GM19455 (cell line): ENCODE data around the gene ST3GAL4.
"Not testable (repeated sequence)": the region's sequence is repeated elsewhere in the genome, so short reads cannot be mapped to it uniquely, and the experiment has no call there.

Experiments
- ATAC-seq: cut with Tn5 transposase; IDR thresholded peaks from one replicate; pipeline ENCODE4 v1.9.1; 2021; ENCODE audit not compliant: unreplicated experiment

ST3GAL4 gene

DNA sequence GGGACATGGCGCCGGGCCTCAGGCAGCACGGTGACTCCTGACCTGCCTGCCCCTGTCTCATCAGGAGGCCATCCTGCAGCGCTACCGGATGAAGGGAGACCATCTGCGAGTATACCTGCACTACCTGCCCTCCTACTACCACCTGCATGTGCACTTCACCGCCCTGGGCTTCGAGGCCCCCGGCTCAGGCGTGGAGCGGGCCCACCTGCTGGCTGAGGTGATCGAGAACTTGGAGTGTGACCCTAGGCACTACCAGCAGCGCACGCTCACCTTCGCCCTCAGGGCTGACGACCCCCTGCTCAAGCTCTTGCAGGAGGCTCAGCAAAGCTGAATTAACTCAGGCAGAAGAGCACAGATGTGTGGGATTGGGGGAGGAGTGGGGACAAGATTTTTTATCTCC lies 10.2 kb upstream of the ST3GAL4 start:
- no peak for ATAC-seq

DNA sequence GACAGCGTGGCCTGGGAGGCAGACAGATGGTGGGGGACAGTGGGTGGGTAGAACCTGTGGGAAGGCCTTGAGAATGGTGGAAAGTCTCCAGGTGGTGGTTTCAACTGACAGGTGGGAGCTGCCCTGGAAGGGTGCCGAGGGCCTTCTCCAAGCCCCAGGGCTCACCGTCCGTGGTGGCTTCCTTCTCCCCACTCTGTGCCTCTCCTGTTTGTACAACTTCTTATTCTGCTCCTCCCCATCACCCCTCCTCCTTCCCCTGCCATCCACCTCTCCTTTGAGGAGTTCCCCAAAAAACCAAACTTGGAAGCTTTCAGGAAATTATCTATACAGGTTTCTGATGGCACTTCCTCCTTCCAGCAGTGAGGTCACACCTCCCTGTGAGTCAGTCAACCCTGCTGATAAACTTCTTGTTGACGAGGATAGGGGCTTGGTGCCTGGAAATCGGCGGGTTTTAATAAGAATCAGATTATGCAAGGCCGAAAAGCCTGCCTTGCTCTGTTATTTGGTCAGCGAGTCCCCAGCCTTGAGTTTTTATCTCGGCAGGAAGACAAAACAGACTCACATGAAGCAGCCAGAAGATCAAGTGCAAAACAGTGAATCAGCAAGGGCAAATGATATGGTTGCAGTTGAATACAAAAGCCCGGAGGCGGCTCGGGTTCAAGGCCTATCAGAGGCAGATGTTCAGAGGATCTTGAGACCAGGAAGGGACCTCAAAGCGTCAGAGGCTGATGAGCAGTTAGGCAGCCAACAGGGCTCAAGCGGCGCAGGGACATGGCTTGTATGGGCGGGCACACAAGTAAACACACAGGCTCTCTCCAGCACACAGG lies 9.5 kb upstream of the ST3GAL4 start:
- no peak for ATAC-seq

DNA sequence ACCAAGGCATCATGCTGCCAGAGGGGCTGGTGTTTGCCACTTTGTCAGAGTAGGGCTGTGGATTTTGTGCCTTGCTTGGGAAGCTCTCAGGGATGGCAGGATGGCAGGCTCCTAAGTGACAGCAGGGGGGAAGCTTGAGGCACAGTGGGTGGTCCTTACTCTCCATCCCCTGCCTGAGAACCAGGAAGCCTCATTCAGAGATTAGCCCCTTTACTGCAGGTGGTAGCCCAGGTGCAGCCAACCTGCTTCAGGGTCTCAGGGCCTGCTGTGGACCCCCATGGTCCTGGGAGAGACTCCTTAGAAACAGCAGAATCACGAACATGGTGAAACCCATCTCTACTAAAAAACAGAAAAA lies 8.9 kb upstream of the ST3GAL4 start:
- no peak for ATAC-seq

DNA sequence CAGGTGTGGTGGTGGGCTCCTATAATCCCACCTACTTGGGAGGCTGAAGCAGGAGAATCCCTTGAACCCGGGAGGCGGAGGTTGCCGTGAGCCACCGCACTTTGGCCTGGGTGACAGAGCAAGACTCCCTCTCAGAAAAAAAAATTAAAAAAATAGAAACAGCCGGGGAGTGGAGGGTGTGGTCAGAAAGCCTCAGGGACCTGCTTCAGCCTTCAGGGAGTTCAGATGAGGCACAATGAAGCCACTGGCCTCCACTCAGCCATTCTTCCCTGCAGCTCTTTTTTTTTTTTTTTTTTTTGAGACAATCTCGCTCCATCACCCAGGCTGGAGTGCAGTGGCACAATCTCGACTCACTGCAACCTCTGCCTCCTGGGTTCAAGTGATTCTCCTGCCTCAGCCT lies 8.5 kb upstream of the ST3GAL4 start:
- not testable (repeated sequence) for ATAC-seq

DNA sequence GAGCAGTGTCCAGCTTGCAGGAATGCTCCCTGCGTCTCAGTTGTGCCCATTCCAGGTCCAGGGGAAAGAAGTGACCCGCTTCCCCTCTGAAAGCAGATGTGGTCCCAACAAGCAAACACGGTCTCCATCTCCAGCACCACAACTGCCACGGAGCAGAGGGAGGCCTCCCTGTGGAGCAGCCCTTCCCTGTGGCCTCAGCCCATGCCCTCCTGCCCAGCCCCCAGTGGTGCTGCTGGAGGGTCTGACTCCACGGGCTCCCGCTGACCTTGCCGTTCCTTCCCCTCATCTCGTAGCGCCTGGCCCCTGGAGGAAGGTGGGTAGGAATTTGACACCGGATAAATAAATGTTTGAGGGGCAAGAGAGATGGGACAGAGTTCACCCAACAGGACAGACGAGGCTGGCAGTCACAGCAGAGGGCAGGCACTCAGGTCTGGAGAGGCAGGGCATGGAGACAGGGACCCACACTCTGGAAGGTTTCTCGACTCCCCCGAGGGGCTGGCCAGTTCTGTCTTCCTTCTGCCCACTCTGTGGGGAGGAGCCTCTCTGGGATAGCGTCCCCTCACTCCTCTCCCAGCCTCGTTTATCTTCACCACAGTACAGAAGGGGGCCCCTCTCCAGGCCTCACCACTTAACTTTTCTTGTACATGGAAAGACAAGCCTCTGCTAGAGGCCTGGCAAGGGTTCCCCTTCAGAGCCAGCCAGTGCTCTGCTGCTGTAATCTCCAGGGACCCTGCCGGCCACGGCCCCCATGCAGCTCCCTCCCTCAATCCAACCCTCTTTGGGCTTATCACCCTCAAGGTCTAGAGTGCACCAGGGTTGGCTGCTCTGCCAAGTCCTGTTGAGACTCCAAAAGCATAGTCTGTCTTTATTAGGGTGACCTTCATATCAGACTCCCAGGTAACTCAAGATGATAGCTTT lies 7.5 kb upstream of the ST3GAL4 start:
- ATAC-seq = no peak

DNA sequence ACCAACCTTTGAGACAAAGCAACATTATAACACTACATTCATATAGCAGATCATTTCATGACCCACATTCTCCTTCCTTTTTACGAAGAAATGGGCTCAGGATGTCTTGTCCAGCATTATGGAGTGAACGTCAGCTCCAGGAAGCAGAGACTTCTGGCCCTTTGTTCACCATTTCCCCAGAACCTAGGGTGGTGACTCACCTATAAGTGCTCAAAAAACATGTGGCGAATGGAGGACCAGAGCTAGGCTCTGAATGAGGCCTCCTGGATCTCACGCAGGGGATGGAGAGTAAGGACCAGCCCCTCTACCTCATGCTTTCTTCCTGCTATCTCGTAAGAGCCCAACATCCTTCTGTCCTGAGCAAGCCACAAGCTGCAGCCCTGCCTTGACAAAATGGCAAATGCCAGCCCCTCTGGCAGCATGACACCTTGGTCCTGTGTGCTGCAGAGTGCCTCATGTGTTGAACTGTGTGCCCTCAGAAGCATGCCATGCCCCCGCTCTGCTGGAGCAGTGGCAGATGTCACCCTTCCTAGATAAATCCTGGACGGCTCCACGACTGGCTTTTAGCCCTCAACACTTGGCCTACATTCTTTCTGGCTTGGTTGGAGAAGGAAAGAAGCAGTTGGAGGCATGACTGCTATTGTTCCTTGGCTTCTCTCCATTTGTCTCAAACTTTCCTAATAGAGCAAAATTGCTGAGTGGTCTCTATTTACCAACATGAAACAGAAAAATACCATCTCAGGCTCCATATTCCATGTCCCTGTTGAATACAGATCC lies 6.5 kb upstream of the ST3GAL4 start:
- no peak for ATAC-seq

DNA sequence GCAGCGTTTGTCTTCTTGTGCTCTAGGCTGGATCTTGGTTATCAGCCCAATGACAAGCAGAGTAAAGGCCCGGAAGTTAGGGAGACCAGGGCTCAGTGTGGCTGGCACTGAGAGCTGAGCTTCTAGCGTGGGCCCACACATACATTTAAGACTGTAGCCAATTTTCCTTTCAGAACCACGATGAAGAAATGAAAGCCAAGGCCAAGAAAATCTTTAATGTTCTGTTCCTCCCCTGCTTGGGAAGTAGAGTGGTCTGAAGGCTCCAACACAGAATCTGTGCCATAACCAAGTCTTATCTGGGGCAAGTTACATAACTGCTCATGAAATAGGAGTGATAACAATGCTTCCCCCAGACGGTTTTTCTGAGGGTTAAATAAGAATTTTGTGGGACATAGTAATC lies 4.7 kb upstream of the ST3GAL4 start:
- ATAC-seq = no peak

DNA sequence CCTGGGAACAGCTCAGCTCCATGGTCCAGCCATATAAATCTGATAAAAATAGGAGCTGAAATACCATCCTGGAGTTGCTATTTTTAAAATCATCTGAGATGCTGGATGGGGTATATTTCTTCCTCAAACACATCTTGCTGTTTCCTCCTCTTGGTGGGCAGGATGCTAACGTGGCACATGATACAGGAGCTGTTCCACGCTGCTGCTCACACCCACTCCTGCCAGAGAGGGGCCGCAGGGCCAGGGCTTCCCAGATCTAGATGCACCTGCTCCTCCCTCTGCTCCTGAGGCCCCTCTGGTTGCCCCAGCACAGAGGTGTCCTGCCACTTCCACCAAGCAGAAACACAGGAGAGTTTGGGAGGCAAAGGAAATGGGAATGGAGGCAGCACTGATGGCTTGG lies 3.3 kb upstream of the ST3GAL4 start:
- ATAC-seq = no peak

DNA sequence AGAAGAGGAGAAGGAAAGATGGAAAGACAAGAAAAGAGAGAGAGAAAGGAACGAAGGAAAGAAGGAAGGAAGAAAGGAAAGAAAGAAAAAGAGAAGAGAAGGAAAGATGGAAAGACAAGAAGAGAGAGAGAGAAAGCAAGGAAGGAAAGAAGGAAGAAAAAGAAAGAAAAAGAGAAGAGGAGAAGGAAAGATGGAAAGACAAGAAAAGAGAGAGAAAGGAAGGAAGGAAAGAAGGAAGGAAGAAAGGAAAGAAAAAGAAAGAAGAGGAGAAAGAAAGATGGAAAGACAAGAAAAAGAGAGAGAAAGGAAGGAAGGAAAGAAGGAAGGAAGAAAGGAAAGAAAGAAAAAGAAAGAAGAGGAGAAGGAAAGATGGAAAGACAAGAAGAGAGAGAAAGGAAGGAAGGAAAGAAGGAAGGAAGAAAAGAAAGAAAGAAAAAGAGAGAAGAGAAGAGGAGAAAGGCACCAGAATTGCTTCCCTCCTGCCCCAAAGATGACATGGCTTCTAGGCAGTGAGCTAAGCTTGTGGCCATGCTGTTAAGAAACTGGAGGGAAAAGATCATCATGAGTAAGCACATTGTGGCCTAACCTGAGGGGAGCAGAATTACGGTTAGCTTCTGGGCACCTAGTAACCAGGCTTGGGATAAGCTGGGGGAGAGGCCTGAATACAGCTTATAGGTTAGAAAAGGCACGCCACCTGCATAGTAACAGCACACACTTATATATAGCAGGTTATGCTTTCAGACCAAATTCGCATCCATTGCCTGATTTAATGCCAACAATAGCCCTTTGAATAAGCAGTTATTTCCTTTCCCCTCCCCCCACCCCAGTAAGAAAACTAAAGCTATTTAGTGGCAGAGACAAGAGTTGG lies 2.3 kb upstream of the ST3GAL4 start:
- ATAC-seq = no peak

DNA sequence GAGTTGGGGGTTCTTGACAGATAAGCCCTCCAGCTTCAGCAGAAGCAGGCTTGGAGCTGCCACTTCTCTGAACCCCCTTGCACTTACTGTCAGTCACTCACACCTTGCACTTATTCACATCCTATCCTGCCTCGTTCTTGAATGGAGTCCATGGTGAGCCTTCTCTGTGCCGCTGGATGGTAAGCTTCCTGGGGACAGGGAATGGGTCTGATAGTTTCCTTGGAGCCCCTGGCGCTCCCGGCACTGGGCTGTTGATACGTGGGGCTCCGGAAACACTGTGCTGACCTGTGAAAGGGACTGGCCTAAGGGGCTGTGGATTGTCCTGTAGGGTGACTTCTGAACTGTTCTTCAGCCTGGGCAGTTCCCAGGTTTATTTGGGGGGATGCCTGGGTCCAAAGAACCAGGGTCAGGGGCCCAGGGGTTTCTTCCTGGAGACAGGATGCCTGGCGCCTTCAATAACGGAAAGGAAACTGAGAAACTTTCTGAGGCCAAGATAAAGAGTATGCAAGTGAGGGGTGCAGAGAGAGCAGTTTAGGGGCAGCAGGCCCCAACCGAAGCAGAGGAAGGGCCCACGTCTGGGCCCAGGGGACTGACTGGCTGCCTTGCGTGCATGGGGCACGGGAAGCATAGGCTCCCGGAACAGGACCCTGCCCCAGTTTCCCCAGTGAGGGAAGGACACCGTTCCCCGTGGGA lies 709 bp upstream of the ST3GAL4 start:
- ATAC-seq = peak; percentile 41

DNA sequence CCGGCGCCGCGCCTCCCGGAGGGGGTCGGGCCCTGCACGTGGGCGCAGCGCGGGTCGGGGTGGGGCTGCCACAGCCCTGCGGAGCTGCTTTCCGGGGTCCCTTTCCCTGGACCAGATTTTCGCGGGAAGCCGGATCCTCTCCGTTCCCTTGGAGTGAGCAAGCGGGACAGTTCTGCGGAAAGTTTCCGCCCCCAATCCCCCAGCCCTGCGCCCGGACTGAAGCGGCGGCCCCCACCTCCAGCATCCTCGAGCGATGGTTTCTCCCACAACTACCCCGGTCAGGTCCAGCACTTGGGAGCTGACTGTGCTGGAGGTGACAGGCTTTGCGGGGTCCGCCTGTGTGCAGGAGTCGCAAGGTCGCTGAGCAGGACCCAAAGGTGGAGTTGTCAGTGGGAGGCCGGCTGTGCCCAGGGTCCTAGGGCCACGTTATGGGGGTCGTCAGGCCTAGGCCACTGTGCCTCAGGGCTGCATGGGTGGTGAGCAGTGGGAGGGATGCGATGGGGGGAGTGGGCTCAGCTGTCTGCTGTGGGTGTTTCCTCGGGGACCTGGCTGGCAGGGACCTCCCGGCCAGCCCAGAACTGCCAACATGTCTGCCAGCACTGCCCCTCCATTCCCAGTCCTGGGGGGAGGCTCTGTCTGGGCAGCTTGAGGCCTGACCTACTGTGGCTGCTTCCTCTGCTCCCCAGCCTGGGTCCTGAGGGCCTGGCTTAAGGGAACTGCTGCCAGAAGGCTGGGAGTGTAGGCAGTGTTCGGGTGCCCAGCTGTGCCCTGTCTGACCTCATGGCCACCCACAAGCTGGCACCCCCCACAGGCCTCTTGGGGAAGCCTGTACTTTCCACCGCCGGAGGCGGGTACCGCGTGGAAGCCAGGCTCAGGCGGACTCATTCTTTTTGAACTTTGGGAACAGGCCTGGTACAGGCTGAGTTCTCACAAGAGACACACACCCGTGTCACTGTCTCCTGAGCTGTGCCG lies 726 bp downstream of the ST3GAL4 start:
- peak; percentile 16 for ATAC-seq

DNA sequence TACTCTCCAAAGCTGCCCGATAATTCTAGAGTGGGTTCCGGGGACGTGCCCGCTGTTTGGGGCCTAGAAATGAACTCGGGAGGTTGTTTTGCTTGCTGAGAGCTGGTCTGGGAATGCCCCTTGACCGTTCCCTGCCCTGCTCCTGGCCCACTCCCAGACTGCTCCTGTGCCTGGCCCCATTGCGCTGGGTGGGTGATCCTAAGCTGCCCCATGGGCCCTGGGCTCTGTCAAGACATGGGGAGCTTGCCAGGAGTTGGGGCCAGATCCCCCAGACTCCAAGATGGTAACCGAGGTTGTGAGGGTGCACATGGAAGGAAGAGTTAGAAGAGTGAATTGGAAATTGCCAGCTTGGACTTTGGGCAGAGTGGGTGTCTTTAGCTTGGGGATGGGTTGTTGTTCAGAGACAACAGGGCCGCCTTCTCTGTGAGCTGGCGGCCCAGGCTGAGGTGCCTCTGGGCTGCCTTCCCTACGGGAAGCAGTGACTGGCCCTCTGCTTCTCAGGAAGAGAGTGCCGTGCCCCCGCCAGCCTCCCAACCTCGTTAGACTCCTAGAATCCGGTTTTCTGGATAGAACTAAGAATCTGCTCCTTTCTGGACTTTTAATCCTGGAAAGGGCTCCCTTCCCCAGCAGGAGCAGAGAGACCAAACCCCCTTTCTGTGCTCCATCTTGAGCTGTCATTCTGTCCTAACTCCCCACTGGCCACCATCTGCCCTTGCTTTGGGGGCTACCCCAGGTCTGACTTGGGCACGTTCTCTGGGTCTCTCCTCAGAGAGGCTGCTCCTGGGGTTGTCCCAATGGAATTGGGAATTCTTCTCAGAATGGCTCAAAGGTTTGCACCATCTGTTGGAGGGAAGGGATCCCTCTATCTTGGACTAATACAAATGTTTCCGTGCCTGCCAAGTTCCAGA lies 1.8 kb downstream of the ST3GAL4 start:
- no peak for ATAC-seq

DNA sequence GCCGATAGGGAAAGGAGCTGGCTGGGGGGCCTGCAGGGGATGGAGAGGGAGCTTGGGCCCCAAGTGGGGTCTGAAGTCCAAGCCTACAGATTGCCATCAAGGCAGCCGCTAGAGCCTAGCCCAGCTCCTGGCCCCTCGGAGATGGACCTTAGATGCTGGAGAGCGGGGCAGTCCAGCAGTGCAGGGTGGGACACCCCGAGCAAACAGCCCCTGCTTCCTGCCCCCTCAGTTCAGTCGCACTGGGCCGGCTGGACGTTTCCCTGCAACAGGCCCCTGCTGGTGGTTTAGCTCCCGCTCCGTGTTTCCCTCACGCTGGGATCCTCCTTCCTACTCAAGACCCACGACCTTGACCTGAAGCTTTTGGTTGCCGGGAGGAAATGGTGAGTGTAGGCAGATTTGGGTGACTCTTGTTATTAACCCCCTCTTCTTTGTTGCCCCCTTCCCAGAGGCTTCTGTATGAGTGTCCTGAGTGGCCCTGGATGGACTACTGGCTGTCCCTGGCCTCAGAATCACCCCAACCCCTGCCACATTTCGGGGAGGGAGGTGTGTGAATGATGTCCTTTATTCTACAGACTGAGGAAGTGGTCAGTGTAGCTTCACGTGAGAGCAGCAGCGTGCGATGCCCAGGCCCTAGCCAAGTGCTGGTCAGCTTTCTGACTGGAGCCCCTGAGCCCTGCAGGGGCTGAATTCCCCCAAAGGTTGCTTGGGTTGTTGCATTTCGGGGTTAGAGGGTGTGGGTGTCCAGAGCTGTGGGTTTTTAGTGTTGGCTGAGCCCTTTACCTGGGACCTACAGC lies 2.7 kb downstream of the ST3GAL4 start:
- ATAC-seq = no peak

DNA sequence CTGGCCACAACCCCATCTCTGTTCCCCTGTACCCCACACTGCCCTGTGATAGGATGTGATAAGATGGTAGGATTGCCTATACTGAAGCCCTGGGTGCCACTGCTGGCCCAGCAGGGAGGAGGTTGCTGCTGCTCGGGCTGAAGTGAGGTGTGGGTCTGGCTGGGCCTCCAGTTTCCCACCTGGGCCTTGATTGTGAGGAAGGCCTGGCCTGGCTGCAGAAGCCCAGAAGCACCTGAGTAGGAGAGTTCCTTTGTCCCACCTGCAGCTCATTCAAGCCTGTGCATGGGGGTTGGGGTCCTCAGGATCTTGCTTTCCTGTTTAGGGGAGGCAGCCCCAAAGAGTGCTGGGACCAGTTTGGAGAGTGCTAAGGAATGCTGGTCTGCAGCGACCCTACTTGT lies 3.3 kb downstream of the ST3GAL4 start:
- ATAC-seq = no peak

DNA sequence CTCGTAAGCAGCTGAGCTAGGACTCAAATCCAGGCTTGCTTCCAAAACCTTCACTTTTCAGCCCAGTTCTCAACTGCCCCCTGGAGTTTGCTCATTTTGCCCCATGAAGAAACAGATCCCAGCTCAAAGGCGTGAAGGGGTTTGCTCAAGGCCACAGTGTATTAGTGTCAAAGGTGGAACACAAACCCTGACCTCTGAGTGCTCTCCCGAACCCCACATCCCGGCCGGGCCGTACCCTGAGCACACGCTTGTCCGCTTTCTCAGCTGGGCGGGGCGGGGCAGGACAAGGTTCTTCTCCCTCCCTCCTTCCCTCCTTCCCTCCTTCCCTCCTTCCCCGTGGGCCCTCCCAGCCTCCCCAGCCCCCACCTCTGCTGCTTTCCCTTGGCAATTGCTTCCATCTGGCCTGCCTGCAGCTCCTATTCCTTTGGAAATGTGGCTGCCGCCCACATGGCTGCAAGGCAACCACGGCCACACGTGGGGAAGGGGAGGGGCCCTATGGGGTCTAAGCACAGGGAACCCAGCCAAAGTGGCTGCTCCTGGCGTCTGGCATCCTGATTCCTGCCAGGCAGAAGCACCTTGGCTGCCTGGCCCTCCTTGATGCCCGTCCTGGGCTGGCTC lies 4.1 kb downstream of the ST3GAL4 start:
- no peak for ATAC-seq

DNA sequence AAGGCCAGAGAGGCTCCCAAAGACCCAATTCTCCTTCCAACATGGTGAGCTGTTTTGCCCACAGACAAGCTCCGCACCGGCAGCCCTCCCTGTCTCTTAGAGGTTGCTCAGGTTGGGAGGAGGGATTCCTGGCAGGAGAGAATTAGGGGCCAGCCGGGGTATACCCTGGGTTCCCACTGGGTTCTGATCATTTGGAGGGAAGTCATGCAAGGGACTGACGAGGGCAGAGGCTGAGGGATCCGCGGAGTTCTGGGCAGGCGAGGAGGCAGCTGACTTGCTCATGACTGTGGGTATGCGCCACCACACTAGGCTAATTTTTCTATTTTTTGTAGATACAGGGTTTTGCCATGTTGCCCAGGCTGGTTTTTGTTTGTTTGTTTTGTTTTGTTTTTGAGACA lies 4.6 kb downstream of the ST3GAL4 start:
- ATAC-seq = no peak

DNA sequence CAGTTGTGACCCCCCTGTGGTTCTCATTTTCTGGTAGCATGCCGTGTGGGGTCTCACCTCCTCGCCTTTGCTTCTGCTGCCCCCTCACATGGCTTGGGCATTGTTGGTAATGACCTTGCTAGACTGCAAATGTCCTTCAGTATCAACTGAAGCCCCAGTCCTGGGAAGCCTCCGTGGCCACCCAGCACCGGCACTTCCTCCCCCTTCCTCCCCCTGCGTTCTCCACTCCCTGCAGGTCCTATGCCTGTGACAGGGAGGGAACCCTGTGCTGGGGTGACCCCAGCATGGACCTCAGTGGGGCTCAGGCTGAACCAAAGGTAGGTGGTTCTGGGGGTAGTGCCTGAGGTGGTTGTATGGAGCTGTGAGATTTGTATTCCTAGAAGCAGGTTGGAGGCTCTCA lies 5.9 kb downstream of the ST3GAL4 start:
- no peak for ATAC-seq
